GM19468 (cell line): ENCODE results near the gene MYH13.

Source experiments
- ATAC-seq: cut with Tn5 transposase; IDR thresholded peaks from one replicate; pipeline ENCODE4 v1.9.1; 2021; ENCODE audit warnings: mild to moderate bottlenecking, moderate library complexity, moderate number of reproducible peaks; ENCODE audit not compliant: unreplicated experiment; ENCODE audit errors: extremely low read depth

The MYH13 gene

GRCh38 chr17:10372906-10373305, at the start of gene MYH13:
TSS of gene MYH13 (minus strand) at chr17:10373006. CDS start at chr17:10364530, 8,476 bp downstream.
- ATAC-seq, result no peak

GRCh38 chr17:10421900-10422542, 49.2 kb upstream of the MYH13 start, which contains the start of gene MYH8:
TSS of gene MYH8 (minus strand) at chr17:10421950. CDS start at chr17:10420227, 1,723 bp downstream.
- ATAC-seq, result no peak

GRCh38 chr17:10421211-10421610, 48.4 kb upstream of the MYH13 start:
- no peak for ATAC-seq

GRCh38 chr17:10420811-10421210, 48.0 kb upstream of the MYH13 start:
- ATAC-seq, result no peak

GRCh38 chr17:10417431-10417830, 44.6 kb upstream of the MYH13 start:
- no peak for ATAC-seq

- ATAC-seq, result no peak
Observed at GRCh38 chr17:10415161-10415560, 42.4 kb upstream of the MYH13 start.

GRCh38 chr17:10403589-10403988, 30.8 kb upstream of the MYH13 start:
- no peak for ATAC-seq

GRCh38 chr17:10398352-10398751, 25.5 kb upstream of the MYH13 start:
- ATAC-seq, result no peak

- no peak for ATAC-seq
Observed at GRCh38 chr17:10396524-10397163, 23.8 kb upstream of the MYH13 start.

GRCh38 chr17:10394201-10394887, 21.5 kb upstream of the MYH13 start:
- no peak for ATAC-seq

GRCh38 chr17:10392880-10393279, 20.1 kb upstream of the MYH13 start:
- ATAC-seq, result no peak

- ATAC-seq, result no peak
Observed at GRCh38 chr17:10385871-10386270, 13.1 kb upstream of the MYH13 start.

- ATAC-seq, result no peak
Observed at GRCh38 chr17:10384175-10384574, 11.4 kb upstream of the MYH13 start.

GRCh38 chr17:10380631-10381408, 8.0 kb upstream of the MYH13 start:
- ATAC-seq, result no peak

GRCh38 chr17:10370016-10370608, 2.7 kb downstream of the MYH13 start:
- ATAC-seq, result no peak

GRCh38 chr17:10369239-10369638, 3.6 kb downstream of the MYH13 start:
- no peak for ATAC-seq

GRCh38 chr17:10368561-10368960, 4.2 kb downstream of the MYH13 start:
- no peak for ATAC-seq

GRCh38 chr17:10360578-10360977, 12.2 kb downstream of the MYH13 start:
- no peak for ATAC-seq

- ATAC-seq, result no peak
Observed at GRCh38 chr17:10357768-10358167, 15.0 kb downstream of the MYH13 start.

- no peak for ATAC-seq
Observed at GRCh38 chr17:10354651-10355050, 18.2 kb downstream of the MYH13 start.
